Stimulated activated naive CD4-positive, alpha-beta T cell treated with Interleukin-2 at 50 U/mL for 16 hours (primary cell): ENCODE measurements around the gene CPXM1.
A peak's percentile ranks its signal among the peaks of the same experiment; 100 is the strongest.

Source experiments
- DNase-seq: peaks from one replicate; lab custom pipeline; 2025; lab: John Stamatoyannopoulos, UW

Gene CPXM1

GRCh38 chr20:2763186-2763585 lies 37.2 kb downstream of the CPXM1 start:
- DNase-seq, result no peak

- DNase-seq, result no peak
These were observed 37.8 kb downstream of the CPXM1 start for GRCh38 chr20:2762578-2763131.

- no peak for DNase-seq
These were observed 38.5 kb downstream of the CPXM1 start for GRCh38 chr20:2761885-2762284.

- no peak for DNase-seq
These were observed 39.5 kb downstream of the CPXM1 start for GRCh38 chr20:2760952-2761305.

GRCh38 chr20:2760297-2760951 lies 40.0 kb downstream of the CPXM1 start:
- DNase-seq, result no peak

- DNase-seq, result no peak
These were observed 40.7 kb downstream of the CPXM1 start for GRCh38 chr20:2759603-2760296.

- DNase-seq, result no peak
These were observed 41.3 kb downstream of the CPXM1 start for GRCh38 chr20:2759143-2759542.

GRCh38 chr20:2757969-2758368 lies 42.5 kb downstream of the CPXM1 start:
- no peak for DNase-seq

GRCh38 chr20:2757001-2757400 lies 43.4 kb downstream of the CPXM1 start:
- no peak for DNase-seq

GRCh38 chr20:2756056-2756611 lies 44.3 kb downstream of the CPXM1 start:
- no peak for DNase-seq

GRCh38 chr20:2755451-2756055 lies 44.9 kb downstream of the CPXM1 start:
- no peak for DNase-seq

GRCh38 chr20:2754424-2754823 lies 46.0 kb downstream of the CPXM1 start:
- no peak for DNase-seq

- no peak for DNase-seq
These were observed 46.9 kb downstream of the CPXM1 start for GRCh38 chr20:2753461-2754040.

- peak; percentile 24 for DNase-seq
These were observed 47.6 kb downstream of the CPXM1 start for GRCh38 chr20:2752567-2753460.

- DNase-seq, result peak; percentile 49
These were observed 48.4 kb downstream of the CPXM1 start for GRCh38 chr20:2751878-2752566.

- DNase-seq, result no peak
These were observed 49.0 kb downstream of the CPXM1 start for GRCh38 chr20:2751347-2751877.

GRCh38 chr20:2750491-2751251 lies 49.8 kb downstream of the CPXM1 start:
- DNase-seq, result no peak

- no peak for DNase-seq
These were observed 50.4 kb downstream of the CPXM1 start for GRCh38 chr20:2749951-2750490.

- no peak for DNase-seq
These were observed 51.0 kb downstream of the CPXM1 start for GRCh38 chr20:2749343-2749950.
